ENCODE results near the gene PGM5. TPM values are rescaled to one million over a fixed set of nuclear protein-coding genes. Genes with fewer than 3 reads are reported as not detected.

The PGM5 gene
- total and polyA plus RNA-seq, 2 of the 4 experiments (the other 2 are of a cell fraction), result 8.3 to 14.7 TPM

GRCh38 chr9:68522954-68523353, 166.5 kb downstream of the PGM5 start:
- H4K5ac ChIP-seq (ENCODE audit: low read depth, low read length), result no peak overlapping the region
- TF ChIP-seq USF2 (IDR thresholded peaks at IDR 0.05; ENCODE audit: low read depth, low read length) (no peak), SMC3 (IDR thresholded peaks at IDR 0.05; ENCODE audit: low read depth, low read length) (no peak), CTCF (conservative IDR thresholded peaks at IDR 0.05; ENCODE audit: low read depth, low read length) (no peak), RFX5 (IDR thresholded peaks at IDR 0.05; ENCODE audit: low read depth, low read length) (no peak), ELK1 (IDR thresholded peaks at IDR 0.05; ENCODE audit: borderline replicate concordance, low read depth, low read length) (no peak)
- H3K9me1 ChIP-seq (ENCODE audit: insufficient read depth, low read length), result no peaks in the 10 kb centered on the region
- H4K20me1 ChIP-seq (ENCODE audit: insufficient read depth, low read length), result no peaks in the 10 kb centered on the region
- H3K27ac ChIP-seq (ENCODE audit: insufficient read depth, low read length), result no peak overlapping the region
- no peak overlapping the region for H3K56ac ChIP-seq (ENCODE audit: extremely low read depth, insufficient read depth, low read length)
- no peak overlapping the region for H3K18ac ChIP-seq (ENCODE audit: low read depth, low read length)
- H3K4ac ChIP-seq (ENCODE audit: low read depth, low read length), result no peak overlapping the region
- H3K23ac ChIP-seq (ENCODE audit: low read depth, low read length), result no peak overlapping the region
- no peak overlapping the region for H2BK20ac ChIP-seq (ENCODE audit: low read depth, low read length)
- H2BK15ac ChIP-seq (ENCODE audit: low read depth, low read length), result no peak overlapping the region
- no peak for DNase-seq
- no peak for ATAC-seq (ENCODE audit: low read depth)
- no peak overlapping the region for H3K4me2 ChIP-seq (ENCODE audit: low read depth, low read length)
- H3K14ac ChIP-seq (replicated peaks; ENCODE audit: low read depth, low read length), result no peak overlapping the region
- H2AK9ac ChIP-seq (replicated peaks; ENCODE audit: low read depth, low read length, poor library complexity), result no peak overlapping the region
- CTCF ChIA-PET, result no interaction called here
- H3K27me3 ChIP-seq (ENCODE audit: control insufficient read depth, insufficient read depth, low read length), result no peaks in the 10 kb centered on the region
- intact Hi-C loops (cut with micrococcal nuclease) (no loop called here), in situ Hi-C loops (cut with MboI; ENCODE audit: low sequenced_read_pairs) (no loop called here), dilution Hi-C loops (cut with HindIII; ENCODE audit: low sequenced_read_pairs, unreplicated experiment) (no loop called here)
- no peak overlapping the region for H2AFZ ChIP-seq (replicated peaks; ENCODE audit: low read length, poor library complexity)
- no peak overlapping the region for H3K9ac ChIP-seq (ENCODE audit: low read depth, low read length)
- no CpG with 5 or more reads among the region's 3 CpGs for WGBS, 2 experiments (ENCODE audit: extremely low coverage in 2 of 2, insufficient read length in 1 of 2)
- H3K9me3 ChIP-seq (ENCODE audit: control insufficient read depth, insufficient read depth, low read length), result peaks cover under 1% of the 10 kb centered on the region; the same call in 1 of the 2 replicates
- H3K36me3 ChIP-seq (ENCODE audit: control insufficient read depth, insufficient read depth, low read length), result no peaks in the 10 kb centered on the region
- H4K8ac ChIP-seq (ENCODE audit: low read depth in 2 of 2, low read length in 2 of 2), result no peak overlapping the region
- H4K91ac ChIP-seq (ENCODE audit: insufficient read depth, low read depth, low read length), result no peak overlapping the region
- no peaks in the 10 kb centered on the region for H3K4me1 ChIP-seq (ENCODE audit: control insufficient read depth, insufficient read depth, low read length)
- BruUV-seq (replicated peaks), result no TSS peak
- H2BK120ac ChIP-seq (ENCODE audit: low read depth, low read length), result no peak overlapping the region
- no peak overlapping the region for H2AK5ac ChIP-seq (ENCODE audit: low read depth, low read length)
- H3K79me1 ChIP-seq (ENCODE audit: low read depth in 1 of 2, low read length in 2 of 2), result no peaks in the 10 kb centered on the region
- POLR2A ChIA-PET (ENCODE audit: unreplicated experiment), result no interaction called here
- no peak overlapping the region for H2BK5ac ChIP-seq (ENCODE audit: low read depth, low read length, poor library complexity, severe bottlenecking)
- H3K4me3 ChIP-seq (ENCODE audit: insufficient read depth, low read depth, low read length), result no peak overlapping the region
